Vagina (tissue), 2 donors: Measurements from ENCODE around the gene PTH2.

Experiments
- POLR2A ChIP-seq, 2 donors: fragments of 450-650 bp; IDR thresholded peaks; one replicate each; pipeline ENCODE4 v1.6.1; 2017; ENCODE audit warnings: antibody characterized with exemption in 2 of 2, mild to moderate bottlenecking in 2 of 2, moderate library complexity in 2 of 2
- POLR2AphosphoS5 ChIP-seq, 2 donors: sonication (generic); formaldehyde crosslinking; IDR thresholded peaks; one replicate each; pipeline ENCODE4 v1.9.0; 2017; ENCODE audit warnings: antibody characterized with exemption in 2 of 2, mild to moderate bottlenecking in 2 of 2, low read depth in 1 of 2; ENCODE audit not compliant: insufficient read depth in 1 of 2

DNA sequence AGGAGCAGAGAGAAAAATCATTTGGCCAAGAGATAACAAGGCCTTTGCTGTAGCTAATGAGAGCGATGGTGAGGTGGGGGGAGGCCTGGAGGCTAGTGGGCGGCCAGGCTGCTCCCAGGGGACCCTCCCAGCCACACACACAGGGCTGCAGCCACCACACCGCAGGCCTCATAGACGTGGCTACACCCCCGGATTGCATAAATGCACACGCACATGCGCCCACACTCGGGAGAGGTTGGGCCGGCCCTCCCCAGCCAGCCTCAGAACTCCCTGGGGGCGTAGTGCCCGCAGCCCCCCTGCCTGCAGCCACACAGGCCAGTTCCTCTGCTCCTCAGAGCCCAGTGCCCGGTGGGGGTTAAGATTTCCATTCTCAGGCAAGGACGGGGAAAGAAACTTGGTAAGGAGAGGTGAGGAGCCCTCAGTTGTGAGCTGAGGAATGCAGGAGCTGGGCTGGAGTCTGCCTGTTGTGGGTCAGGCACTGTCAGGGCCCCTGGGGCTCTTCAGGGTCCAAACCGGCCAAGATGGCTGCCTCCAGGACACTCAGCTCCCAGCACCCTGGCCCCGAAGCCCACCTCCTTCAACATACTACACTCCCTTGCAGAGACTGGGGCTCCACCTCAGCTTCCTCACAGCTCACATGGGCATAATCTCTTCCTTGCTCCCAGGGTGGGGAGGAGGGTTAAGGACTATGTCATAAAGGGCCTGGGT is 8.0 kb downstream of the PTH2 start:
- TF ChIP-seq POLR2A (IDR thresholded peaks at IDR 0.05), result no peak
- no peak for TF ChIP-seq POLR2AphosphoS5 (IDR thresholded peaks at IDR 0.05; ENCODE audit: insufficient read depth in 1 of 2, low read depth in 1 of 2)
